GM19238 (cell line): ENCODE measurements around the gene CCDC85C.

Experiments
- DNase-seq: peaks from one replicate; pipeline ENCODE4 v3.0.0; 2011; ENCODE audit warnings: low spot score; ENCODE audit not compliant: insufficient read length

Gene CCDC85C

DNA sequence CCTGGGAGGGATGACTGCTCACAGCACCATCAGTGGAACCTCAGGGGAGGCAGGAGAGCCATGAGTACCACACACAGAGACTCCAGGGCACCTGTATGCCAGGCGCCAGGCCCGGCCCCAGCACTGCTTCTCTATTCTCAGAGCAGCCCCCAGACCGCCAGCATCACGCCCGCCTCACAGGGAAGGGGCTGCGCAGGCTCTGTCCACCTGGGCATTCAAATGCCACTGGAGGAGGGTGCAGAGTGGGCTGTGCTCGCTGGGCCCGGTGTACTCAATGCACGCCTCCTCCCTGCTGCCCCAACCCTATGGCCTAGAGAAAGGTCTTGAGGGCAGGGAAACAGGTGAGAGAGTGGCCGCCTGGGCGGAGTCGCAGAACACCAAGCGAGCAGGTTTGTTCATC is 43.6 kb downstream of the CCDC85C start:
- no peak for DNase-seq

DNA sequence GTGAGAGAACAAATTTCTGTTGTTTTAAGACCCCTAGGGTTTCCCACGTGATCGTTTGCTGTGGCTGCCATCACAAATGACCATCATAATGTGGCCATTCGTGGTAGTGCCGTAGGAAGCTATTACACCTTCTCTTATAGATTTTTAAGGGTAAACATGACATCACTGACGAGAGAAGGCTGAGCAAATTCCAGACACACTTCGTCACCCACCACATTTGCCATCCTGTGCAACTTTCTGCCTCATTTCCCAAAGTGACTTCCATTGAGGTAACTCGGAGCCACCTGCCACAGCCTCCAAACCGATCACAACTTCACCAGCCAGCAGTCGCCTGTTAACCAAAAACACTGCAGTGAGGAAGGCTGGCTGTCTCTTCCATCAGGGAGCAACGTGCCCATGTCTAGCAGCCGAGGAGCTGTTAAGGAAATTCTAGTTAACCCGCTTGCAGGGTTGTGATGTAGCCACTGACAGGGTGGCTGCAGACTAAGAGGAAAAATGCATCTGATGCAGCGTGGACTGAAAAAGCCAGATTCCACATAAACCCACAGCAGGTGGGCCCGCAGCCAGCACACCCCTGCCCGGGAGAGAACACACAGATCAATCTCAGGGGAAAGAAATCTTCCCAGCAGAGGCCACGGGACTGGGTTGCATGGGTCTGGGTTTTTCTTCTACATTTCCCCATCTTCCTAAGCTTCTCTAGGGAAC is 44.6 kb downstream of the CCDC85C start:
- no peak for DNase-seq

- no peak for DNase-seq
These were observed 47.7 kb downstream of the CCDC85C start for GRCh38 chr14:99556134-99556791.

GRCh38 chr14:99554757-99555531 is 49.1 kb downstream of the CCDC85C start:
- DNase-seq, result no peak

- DNase-seq, result no peak
These were observed 49.8 kb downstream of the CCDC85C start for GRCh38 chr14:99554184-99554583.

DNA sequence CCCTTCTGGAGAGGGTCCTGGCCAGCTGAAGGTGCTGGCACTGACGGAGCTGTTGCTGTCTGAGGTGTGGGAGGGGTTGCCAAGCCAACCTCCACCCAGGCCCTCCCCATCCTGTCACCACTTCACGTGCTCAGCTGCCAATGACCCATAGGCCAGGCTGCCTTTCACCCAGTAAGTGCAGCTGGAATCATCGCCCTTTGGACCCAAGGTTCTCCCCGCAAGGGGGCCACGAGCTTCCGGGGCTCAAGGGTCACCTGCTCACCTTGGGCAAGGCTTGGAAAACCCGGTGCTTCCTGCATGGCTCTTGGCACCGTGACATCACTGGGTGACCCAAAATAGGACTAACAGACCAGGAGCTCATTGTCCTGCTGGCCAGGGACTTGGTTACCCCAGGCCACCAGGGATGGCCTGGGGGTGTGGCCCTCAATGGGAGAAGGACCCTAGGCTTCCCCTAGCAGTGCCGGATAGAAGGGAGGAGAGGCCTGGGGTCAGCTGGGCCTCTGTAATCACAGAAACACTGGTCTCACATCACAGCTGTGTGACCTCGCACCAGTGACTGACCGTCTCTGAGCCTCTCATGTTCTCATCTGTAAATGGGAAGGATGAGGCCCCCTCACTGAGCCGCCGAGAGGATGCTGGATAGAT is 51.3 kb downstream of the CCDC85C start:
- no peak for DNase-seq

GRCh38 chr14:99552021-99552553 is 51.9 kb downstream of the CCDC85C start:
- DNase-seq, result no peak

DNA sequence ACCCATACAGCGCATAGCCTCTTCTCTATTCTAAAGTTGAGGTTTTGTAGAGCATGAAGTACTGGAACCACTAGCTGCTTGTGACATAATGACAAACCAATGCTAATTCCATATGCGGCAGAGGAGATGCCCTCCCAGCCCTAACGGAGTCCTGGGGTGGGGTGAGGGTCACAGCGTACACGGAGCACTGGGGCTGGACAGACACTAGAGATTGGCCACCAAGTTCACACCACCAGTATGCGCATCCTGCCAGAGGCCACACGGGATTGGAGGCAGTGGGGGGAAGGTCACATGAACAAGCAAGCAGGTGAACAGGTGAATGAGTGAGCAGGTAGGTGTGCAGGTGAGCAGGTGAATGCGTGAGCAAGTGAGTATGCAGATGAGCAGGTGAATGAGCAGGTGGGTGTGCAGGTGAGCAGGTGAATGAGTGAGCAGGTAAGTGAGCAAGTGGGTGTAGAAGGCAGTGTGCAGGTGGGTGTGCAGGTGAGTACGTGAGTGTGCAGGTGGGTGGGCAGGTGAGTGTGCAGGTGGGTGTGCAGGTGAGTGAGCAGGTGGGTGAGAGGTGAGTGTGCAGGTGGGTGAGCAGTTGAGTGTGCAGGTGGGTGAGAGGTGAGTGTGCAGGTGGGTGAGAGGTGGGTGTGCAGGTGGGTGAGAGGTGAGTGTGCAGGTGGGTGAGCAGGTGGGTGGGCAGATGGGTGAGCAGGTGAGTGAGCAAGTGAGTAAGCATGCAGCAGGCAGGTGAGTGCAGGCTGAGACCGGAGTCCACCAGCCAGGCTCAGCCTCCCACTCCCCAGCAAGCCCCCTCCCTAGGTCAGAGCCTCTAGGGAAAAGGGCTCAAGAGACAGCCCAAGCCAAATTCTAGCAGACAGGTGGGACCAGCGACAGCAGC is 52.7 kb downstream of the CCDC85C start:
- DNase-seq, result no peak

DNA sequence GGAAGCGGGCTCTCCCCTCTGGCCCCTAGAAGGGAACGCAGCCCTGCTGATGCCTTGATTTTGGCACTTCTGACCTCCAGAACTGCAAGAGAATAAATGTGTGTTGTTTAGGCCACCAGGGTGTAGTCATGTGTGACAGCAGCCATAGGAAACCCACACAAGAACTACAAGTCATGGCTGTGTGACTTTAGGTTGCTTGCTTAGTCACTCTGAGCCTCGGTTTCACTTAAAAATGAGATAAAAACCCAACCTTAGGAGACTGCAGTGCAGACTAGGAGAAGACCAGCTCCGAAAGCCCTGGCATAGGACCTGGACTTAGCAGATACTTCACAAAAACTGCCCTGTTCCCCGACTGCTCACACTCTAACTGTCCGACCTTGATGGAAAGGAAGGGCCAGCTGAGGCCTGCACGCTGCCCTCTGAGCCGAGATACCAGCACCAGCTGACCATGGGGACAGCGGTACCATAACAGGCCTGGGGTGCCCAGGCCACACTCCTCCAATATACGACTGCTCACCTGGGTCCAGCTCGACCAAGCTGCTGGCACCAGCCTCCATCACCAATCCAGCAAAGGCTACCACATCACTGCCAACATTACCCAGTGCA is 53.5 kb downstream of the CCDC85C start:
- DNase-seq, result no peak

- DNase-seq, result no peak
These were observed 54.3 kb downstream of the CCDC85C start for GRCh38 chr14:99549684-99550083.

GRCh38 chr14:99548871-99549515 is 55.0 kb downstream of the CCDC85C start:
- no peak for DNase-seq

GRCh38 chr14:99548255-99548654 is 55.8 kb downstream of the CCDC85C start:
- no peak for DNase-seq

GRCh38 chr14:99546234-99546879 is 57.6 kb downstream of the CCDC85C start:
- DNase-seq, result no peak

DNA sequence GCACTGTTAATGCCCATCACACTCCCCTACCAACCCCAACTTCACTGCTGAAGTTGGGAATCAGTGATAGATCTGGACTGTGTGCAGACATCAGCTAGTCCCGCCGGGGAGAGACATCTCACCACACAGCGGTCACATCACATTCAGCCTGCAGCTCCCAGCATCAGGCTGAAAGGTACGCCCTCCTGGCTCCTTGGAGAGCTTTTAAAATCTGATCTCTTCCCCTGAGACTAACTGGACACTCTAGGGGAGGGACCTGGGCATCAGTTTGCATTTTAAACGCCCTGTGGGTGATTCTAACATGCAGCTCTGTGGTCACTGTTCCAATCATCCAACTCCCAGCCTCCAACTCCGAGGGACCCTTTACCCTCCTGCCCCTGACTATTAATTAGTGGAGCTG is 58.4 kb downstream of the CCDC85C start:
- no peak for DNase-seq

DNA sequence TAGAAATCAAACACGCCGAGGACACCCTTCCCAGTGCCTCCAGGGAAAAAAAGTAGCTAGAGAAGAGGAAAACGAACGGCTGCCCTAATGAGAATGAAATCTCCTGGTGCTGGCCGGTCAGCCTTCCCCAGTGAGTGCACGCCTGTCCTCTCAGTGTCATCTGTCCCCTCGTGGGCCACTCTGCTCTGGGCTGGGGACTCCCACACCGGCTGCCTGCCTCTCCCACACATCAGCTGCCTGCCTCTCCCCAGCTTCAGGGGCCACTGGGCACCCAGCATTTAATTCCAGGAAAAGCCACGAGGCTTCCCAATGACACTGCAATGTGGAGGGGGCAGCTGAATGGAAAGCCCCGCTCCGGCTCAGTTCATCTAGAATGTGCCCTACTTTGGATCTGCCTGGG is 59.0 kb downstream of the CCDC85C start:
- no peak for DNase-seq

DNA sequence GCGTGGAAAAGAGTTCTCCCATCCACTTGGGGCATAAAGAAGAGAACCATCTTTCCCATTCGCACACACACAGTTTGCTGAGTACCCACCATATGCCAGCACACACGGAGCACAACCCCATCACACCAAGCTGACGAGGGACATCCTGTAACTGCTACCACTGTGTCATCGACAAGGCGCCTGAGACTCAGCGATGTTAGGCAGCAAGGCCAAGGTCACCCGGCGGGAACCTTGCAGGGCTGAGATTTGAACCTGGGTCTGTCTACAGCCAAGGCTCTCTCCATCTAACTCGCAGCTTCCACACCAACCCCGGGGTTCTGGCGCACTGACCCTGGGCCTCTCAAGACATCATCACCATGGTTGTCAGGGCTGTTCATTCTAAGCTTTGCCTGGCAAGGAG is 60.0 kb downstream of the CCDC85C start:
- DNase-seq, result no peak

- DNase-seq, result no peak
These were observed 60.6 kb downstream of the CCDC85C start for GRCh38 chr14:99543370-99543769.

DNA sequence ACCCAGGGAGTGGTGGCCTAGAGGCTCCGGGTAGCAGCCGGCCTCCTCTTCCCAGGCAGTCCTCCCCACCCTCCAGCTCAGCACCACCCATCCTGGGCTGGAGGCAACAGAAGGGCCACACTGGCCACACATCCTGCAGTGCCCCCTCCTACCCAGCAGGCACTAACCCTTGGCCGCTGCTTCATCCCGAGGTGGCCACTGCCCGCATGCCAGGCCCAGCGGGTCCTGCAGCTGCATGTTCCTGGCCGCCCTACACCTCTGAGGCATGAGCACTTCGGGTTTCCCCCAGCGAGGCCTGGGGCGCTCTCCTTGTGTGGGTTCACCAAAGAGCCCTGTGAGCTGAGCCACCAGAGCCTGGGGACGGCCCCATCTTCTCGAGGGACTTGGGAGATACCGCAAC is 61.4 kb downstream of the CCDC85C start:
- DNase-seq, result no peak
